ENCODE measurements around the gene SLC1A5. TPM values are rescaled to one million over a fixed set of nuclear protein-coding genes. Genes with fewer than 3 reads are reported as not detected.
A peak's percentile ranks its signal among the peaks of the same experiment; 100 is the strongest.

The SLC1A5 gene
- total RNA-seq, 2 donors from 2014 or later = 122 to 214 TPM

GRCh38 chr19:46787331-46788261 is 798 bp downstream of the SLC1A5 start:
- H3K4me1 ChIP-seq (replicated peaks) = peaks cover 13% of the 10 kb centered on the region
- TF ChIP-seq CTCF (IDR thresholded peaks at IDR 0.05) (peak in 2 of 4 experiments; percentile 5 to 9), POLR2AphosphoS5 (IDR thresholded peaks at IDR 0.05) (peak; percentile 47), POLR2A (IDR thresholded peaks at IDR 0.05) (no peak)
- no peaks in the 10 kb centered on the region for H3K9me3 ChIP-seq
- no peak for DNase-seq (ENCODE audit: low spot score)
- H3K36me3 ChIP-seq = no peaks in the 10 kb centered on the region
- intact Hi-C loops (cut with DNase I) = loop anchor here (2.0 to 5.0 kb wide), 2 partner anchors 31 to 45 kb away; no protein-coding TSS in a partner anchor
- peak overlapping the region; percentile 89 to 92 for H3K27ac ChIP-seq
- H3K27me3 ChIP-seq (replicated peaks; ENCODE audit: insufficient read depth) = no peaks in the 10 kb centered on the region
- WGBS = under 1% methylated on average over 69 of the region's 80 CpGs
- peak overlapping the region; percentile 76 to 93 for H3K4me3 ChIP-seq

- no peak for DNase-seq (ENCODE audit: low spot score)
- H3K9me3 ChIP-seq = no peaks in the 10 kb centered on the region
- H3K4me1 ChIP-seq (replicated peaks) = peaks cover 13% of the 10 kb centered on the region
- TF ChIP-seq POLR2A (IDR thresholded peaks at IDR 0.05) = no peak
- no peak for TF ChIP-seq CTCF (IDR thresholded peaks at IDR 0.05)
- TF ChIP-seq POLR2AphosphoS5 (IDR thresholded peaks at IDR 0.05) = no peak
- H3K27me3 ChIP-seq (replicated peaks; ENCODE audit: insufficient read depth) = no peaks in the 10 kb centered on the region
- intact Hi-C loops (cut with DNase I) = loop anchor here (2.0 to 5.0 kb wide), 2 partner anchors 30 to 45 kb away; no protein-coding TSS in a partner anchor
- H3K36me3 ChIP-seq = no peaks in the 10 kb centered on the region
- 10% methylated on average over 5 of the region's 5 CpGs for WGBS
- H3K4me3 ChIP-seq = peak overlapping the region; percentile 76 to 93
- peak overlapping the region; percentile 89 to 92 for H3K27ac ChIP-seq
These were observed 1.4 kb downstream of the SLC1A5 start for GRCh38 chr19:46787040-46787330.

GRCh38 chr19:46786236-46787039 is 2.0 kb downstream of the SLC1A5 start:
- intact Hi-C loops (cut with DNase I) = loop anchor here (2.0 to 5.0 kb wide), 2 partner anchors 30 to 44 kb away; no protein-coding TSS in a partner anchor
- Histone ChIP-seq H3K27me3 (replicated peaks; ENCODE audit: insufficient read depth) (no peaks in the 10 kb centered on the region), H3K27ac (peak overlapping the region; percentile 89 to 92), H3K9me3 (no peaks in the 10 kb centered on the region), H3K36me3 (no peaks in the 10 kb centered on the region), H3K4me3 (peak overlapping the region; percentile 76 to 93), H3K4me1 (replicated peaks) (peaks cover 13% of the 10 kb centered on the region)
- 5% methylated on average over 20 of the region's 20 CpGs for WGBS
- TF ChIP-seq CTCF (IDR thresholded peaks at IDR 0.05) (no peak), POLR2A (IDR thresholded peaks at IDR 0.05) (peak; percentile 34), POLR2AphosphoS5 (IDR thresholded peaks at IDR 0.05) (peak; percentile 81)
- peak; percentile 71 for DNase-seq (ENCODE audit: low spot score)

- Histone ChIP-seq H3K9me3 (no peaks in the 10 kb centered on the region), H3K4me1 (replicated peaks) (peaks cover 13% of the 10 kb centered on the region), H3K4me3 (peak overlapping the region; percentile 76 to 93), H3K36me3 (peaks cover 0 to 3% of the 10 kb centered on the region in 2 donors), H3K27ac (peak overlapping the region; percentile 89 to 92), H3K27me3 (replicated peaks; ENCODE audit: insufficient read depth) (no peaks in the 10 kb centered on the region)
- TF ChIP-seq POLR2A (IDR thresholded peaks at IDR 0.05) = no peak
- no peak for TF ChIP-seq CTCF (IDR thresholded peaks at IDR 0.05)
- TF ChIP-seq POLR2AphosphoS5 (IDR thresholded peaks at IDR 0.05) = no peak
- intact Hi-C loops (cut with DNase I) = loop anchor here (2.0 to 5.0 kb wide), 2 partner anchors 29 to 44 kb away; no protein-coding TSS in a partner anchor
- DNase-seq (ENCODE audit: low spot score) = no peak
- 49% methylated on average over 4 of the region's 4 CpGs for WGBS
These were observed 2.5 kb downstream of the SLC1A5 start for GRCh38 chr19:46785980-46786235.

All from prostate gland (tissue), 2 donors.